ENCODE results near the gene MLST8. TPM values are rescaled to one million over a fixed set of nuclear protein-coding genes. Genes with fewer than 3 reads are reported as not detected.

Gene MLST8
- total and polyA plus RNA-seq, 4 donors = 10.6 to 80.9 (median 52.9) TPM

- H3K9me3 ChIP-seq (ENCODE audit: control insufficient read depth, insufficient read depth, low read length) = no peaks in the 10 kb centered on the region
- H3K4me1 ChIP-seq (ENCODE audit: control insufficient read depth, insufficient read depth, low read length) = peaks cover 8% of the 10 kb centered on the region
- H3K36me3 ChIP-seq (ENCODE audit: control insufficient read depth, insufficient read depth, low read length) = peaks cover 100% of the 10 kb centered on the region
- no peak for DNase-seq (ENCODE audit: low read depth in 4 of 6, low spot score in 6 of 6)
- H3K27me3 ChIP-seq (ENCODE audit: control insufficient read depth, insufficient read depth, low read length) = no peaks in the 10 kb centered on the region
- 94% methylated on average over 27 of the region's 29 CpGs for WGBS (ENCODE audit: insufficient coverage)
- H3K4me3 ChIP-seq (ENCODE audit: low read depth, low read length) = no peak overlapping the region
- no peak overlapping the region for H3K27ac ChIP-seq (ENCODE audit: low read depth, low read length)
These were observed 32.4 kb upstream of the MLST8 start for GRCh38 chr16:2172688-2173335.

GRCh38 chr16:2173366-2173765, 31.9 kb upstream of the MLST8 start:
- Histone ChIP-seq H3K4me3 (ENCODE audit: low read depth, low read length) (no peak overlapping the region), H3K27ac (ENCODE audit: low read depth, low read length) (no peak overlapping the region), H3K36me3 (ENCODE audit: control insufficient read depth, insufficient read depth, low read length) (peaks cover 100% of the 10 kb centered on the region), H3K27me3 (ENCODE audit: control insufficient read depth, insufficient read depth, low read length) (no peaks in the 10 kb centered on the region), H3K9me3 (ENCODE audit: control insufficient read depth, insufficient read depth, low read length) (no peaks in the 10 kb centered on the region), H3K4me1 (ENCODE audit: control insufficient read depth, insufficient read depth, low read length) (peaks cover 8% of the 10 kb centered on the region)
- DNase-seq (ENCODE audit: low read depth in 4 of 6, low spot score in 6 of 6) = no peak
- WGBS (ENCODE audit: insufficient coverage) = 88% methylated on average over 10 of the region's 14 CpGs

GRCh38 chr16:2173916-2174315, 31.3 kb upstream of the MLST8 start:
- H3K4me1 ChIP-seq (ENCODE audit: control insufficient read depth, insufficient read depth, low read length) = peaks cover 8% of the 10 kb centered on the region
- no peak overlapping the region for H3K27ac ChIP-seq (ENCODE audit: low read depth, low read length)
- no peaks in the 10 kb centered on the region for H3K27me3 ChIP-seq (ENCODE audit: control insufficient read depth, insufficient read depth, low read length)
- 96% methylated on average over 4 of the region's 4 CpGs for WGBS (ENCODE audit: insufficient coverage)
- H3K4me3 ChIP-seq (ENCODE audit: low read depth, low read length) = no peak overlapping the region
- no peak for DNase-seq (ENCODE audit: low read depth in 4 of 6, low spot score in 6 of 6)
- peaks cover 96% of the 10 kb centered on the region for H3K36me3 ChIP-seq (ENCODE audit: control insufficient read depth, insufficient read depth, low read length)
- no peaks in the 10 kb centered on the region for H3K9me3 ChIP-seq (ENCODE audit: control insufficient read depth, insufficient read depth, low read length)

GRCh38 chr16:2174396-2175131, 30.7 kb upstream of the MLST8 start:
- Histone ChIP-seq H3K4me1 (ENCODE audit: control insufficient read depth, insufficient read depth, low read length) (peaks cover 4% of the 10 kb centered on the region), H3K36me3 (ENCODE audit: control insufficient read depth, insufficient read depth, low read length) (peaks cover 94% of the 10 kb centered on the region), H3K9me3 (ENCODE audit: control insufficient read depth, insufficient read depth, low read length) (no peaks in the 10 kb centered on the region), H3K27ac (ENCODE audit: low read depth, low read length) (no peak overlapping the region), H3K27me3 (ENCODE audit: control insufficient read depth, insufficient read depth, low read length) (no peaks in the 10 kb centered on the region), H3K4me3 (ENCODE audit: low read depth, low read length) (no peak overlapping the region)
- no peak for DNase-seq (ENCODE audit: low read depth in 4 of 6, low spot score in 6 of 6)
- 78% methylated on average over 21 of the region's 21 CpGs for WGBS (ENCODE audit: insufficient coverage)

- Histone ChIP-seq H3K9me3 (ENCODE audit: control insufficient read depth, insufficient read depth, low read length) (no peaks in the 10 kb centered on the region), H3K4me3 (ENCODE audit: low read depth, low read length) (no peak overlapping the region), H3K27me3 (ENCODE audit: control insufficient read depth, insufficient read depth, low read length) (no peaks in the 10 kb centered on the region), H3K27ac (ENCODE audit: low read depth, low read length) (no peak overlapping the region), H3K4me1 (ENCODE audit: control insufficient read depth, insufficient read depth, low read length) (no peaks in the 10 kb centered on the region), H3K36me3 (ENCODE audit: control insufficient read depth, insufficient read depth, low read length) (peaks cover 94% of the 10 kb centered on the region)
- no peak for DNase-seq (ENCODE audit: low read depth in 4 of 6, low spot score in 6 of 6)
- 97% methylated on average over 10 of the region's 10 CpGs for WGBS (ENCODE audit: insufficient coverage)
These were observed 29.8 kb upstream of the MLST8 start for GRCh38 chr16:2175454-2175853.

GRCh38 chr16:2176047-2176446, 29.2 kb upstream of the MLST8 start:
- no peak overlapping the region for H3K27ac ChIP-seq (ENCODE audit: low read depth, low read length)

GRCh38 chr16:2177101-2177500, 28.2 kb upstream of the MLST8 start:
- H3K27ac ChIP-seq (ENCODE audit: low read depth, low read length) = no peak overlapping the region
- no peak overlapping the region for H3K4me3 ChIP-seq (ENCODE audit: low read depth, low read length)
- peaks cover 94% of the 10 kb centered on the region for H3K36me3 ChIP-seq (ENCODE audit: control insufficient read depth, insufficient read depth, low read length)
- no peaks in the 10 kb centered on the region for H3K4me1 ChIP-seq (ENCODE audit: control insufficient read depth, insufficient read depth, low read length)
- whole genome bisulfite sequencing (ENCODE audit: insufficient coverage) = 85% methylated on average over 13 of the region's 18 CpGs
- H3K27me3 ChIP-seq (ENCODE audit: control insufficient read depth, insufficient read depth, low read length) = no peaks in the 10 kb centered on the region
- no peak for DNase-seq (ENCODE audit: low read depth in 4 of 6, low spot score in 6 of 6)
- no peaks in the 10 kb centered on the region for H3K9me3 ChIP-seq (ENCODE audit: control insufficient read depth, insufficient read depth, low read length)

More at GRCh38 chr16:2176047-2176446, 29.2 kb upstream of the MLST8 start:
- peaks cover 94% of the 10 kb centered on the region for H3K36me3 ChIP-seq (ENCODE audit: control insufficient read depth, insufficient read depth, low read length)
- H3K4me1 ChIP-seq (ENCODE audit: control insufficient read depth, insufficient read depth, low read length) = no peaks in the 10 kb centered on the region
- H3K27me3 ChIP-seq (ENCODE audit: control insufficient read depth, insufficient read depth, low read length) = no peaks in the 10 kb centered on the region
- 91% methylated on average over 23 of the region's 23 CpGs for WGBS (ENCODE audit: insufficient coverage)
- no peaks in the 10 kb centered on the region for H3K9me3 ChIP-seq (ENCODE audit: control insufficient read depth, insufficient read depth, low read length)
- H3K4me3 ChIP-seq (ENCODE audit: low read depth, low read length) = no peak overlapping the region
- DNase-seq (ENCODE audit: low read depth in 4 of 6, low spot score in 6 of 6) = no peak

GRCh38 chr16:2177561-2177960, 27.7 kb upstream of the MLST8 start:
- Histone ChIP-seq H3K27me3 (ENCODE audit: control insufficient read depth, insufficient read depth, low read length) (no peaks in the 10 kb centered on the region), H3K4me1 (ENCODE audit: control insufficient read depth, insufficient read depth, low read length) (no peaks in the 10 kb centered on the region), H3K36me3 (ENCODE audit: control insufficient read depth, insufficient read depth, low read length) (peaks cover 94% of the 10 kb centered on the region), H3K9me3 (ENCODE audit: control insufficient read depth, insufficient read depth, low read length) (no peaks in the 10 kb centered on the region), H3K4me3 (ENCODE audit: low read depth, low read length) (no peak overlapping the region), H3K27ac (ENCODE audit: low read depth, low read length) (no peak overlapping the region)
- 95% methylated on average over 18 of the region's 20 CpGs for WGBS (ENCODE audit: insufficient coverage)
- DNase-seq (ENCODE audit: low read depth in 4 of 6, low spot score in 6 of 6) = no peak

- H3K27me3 ChIP-seq (ENCODE audit: control insufficient read depth, insufficient read depth, low read length) = no peaks in the 10 kb centered on the region
- WGBS (ENCODE audit: insufficient coverage) = 19% methylated on average over 104 of the region's 106 CpGs
- H3K4me3 ChIP-seq (ENCODE audit: low read depth, low read length) = no peak overlapping the region
- no peaks in the 10 kb centered on the region for H3K4me1 ChIP-seq (ENCODE audit: control insufficient read depth, insufficient read depth, low read length)
- peak in 2 of 6 donors; percentile 59 to 70 for DNase-seq (ENCODE audit: low read depth in 4 of 6, low spot score in 6 of 6)
- no peak overlapping the region for H3K27ac ChIP-seq (ENCODE audit: low read depth, low read length)
- no peaks in the 10 kb centered on the region for H3K9me3 ChIP-seq (ENCODE audit: control insufficient read depth, insufficient read depth, low read length)
- peaks cover 94% of the 10 kb centered on the region for H3K36me3 ChIP-seq (ENCODE audit: control insufficient read depth, insufficient read depth, low read length)
These were observed 26.7 kb upstream of the MLST8 start for GRCh38 chr16:2178321-2179106.

Measured in spinal cord (tissue), 10 donors.